Measurements from ENCODE around the gene GADL1.

DNA sequence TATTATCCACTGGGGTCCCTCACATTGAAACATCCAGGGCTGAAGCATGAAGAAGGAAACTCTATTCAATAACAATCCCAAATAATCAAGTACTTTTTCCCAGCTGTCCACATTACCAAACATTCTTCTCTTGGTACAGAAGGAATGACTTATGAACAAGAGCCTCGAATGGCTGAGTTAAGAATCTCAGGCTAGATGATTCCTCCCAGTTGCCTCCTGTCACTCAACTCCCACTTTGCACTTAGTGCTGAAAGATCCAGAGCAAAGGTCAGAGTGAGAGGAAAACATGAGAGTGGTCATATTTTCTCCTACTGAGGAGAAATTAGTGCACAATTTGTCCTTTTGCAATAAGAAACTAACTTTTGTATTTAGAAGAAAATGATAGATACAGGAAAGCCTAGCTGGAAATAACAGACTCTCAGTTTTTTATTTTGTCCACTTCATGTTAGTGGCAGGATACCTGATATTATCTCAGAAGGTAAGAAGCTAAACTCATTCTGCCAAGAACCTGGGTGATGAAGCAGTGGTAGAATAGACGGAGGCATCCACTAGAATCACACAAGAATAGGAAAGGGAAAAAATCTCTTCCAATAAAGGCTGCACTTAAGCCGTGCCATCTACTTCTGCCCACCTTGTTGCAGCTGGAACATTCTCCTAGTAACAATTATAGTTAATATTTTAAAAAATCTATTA lies 46.2 kb downstream of the GADL1 start:
- TF ChIP-seq POLR2AphosphoS5 (IDR thresholded peaks at IDR 0.05; ENCODE audit: low read depth, low read length) (no peak), TAF1 (IDR thresholded peaks at IDR 0.05; ENCODE audit: borderline replicate concordance, insufficient read depth, low read length) (no peak), SIN3A (IDR thresholded peaks at IDR 0.05; ENCODE audit: borderline replicate concordance, insufficient read depth, low read length) (no peak)

All from PFSK-1 (cell line).